ENCODE data around the gene CDH22.
A peak's percentile ranks its signal among the peaks of the same experiment; 100 is the strongest.

CDH22 gene

DNA sequence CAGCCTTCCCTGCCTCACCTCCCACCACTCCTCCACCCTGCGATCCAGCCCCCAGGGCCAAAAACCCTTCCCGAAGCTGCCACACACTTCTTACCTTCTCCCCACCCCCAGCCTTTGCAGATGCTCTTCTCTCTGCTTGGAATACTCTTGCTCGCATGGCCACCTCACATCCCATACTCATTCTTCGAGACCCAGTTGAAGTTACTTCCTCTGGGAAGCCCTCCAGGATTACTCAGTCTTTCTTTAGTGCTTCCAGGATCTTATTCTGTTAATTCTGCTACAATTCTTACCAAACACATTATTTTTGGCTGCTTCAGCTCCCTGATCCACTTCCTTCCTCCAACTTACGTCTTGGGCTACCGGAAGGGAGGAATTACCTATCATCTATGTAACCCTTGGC is 135.8 kb downstream of the CDH22 start:
- DNase-seq (ENCODE audit: low spot score) = no peak

DNA sequence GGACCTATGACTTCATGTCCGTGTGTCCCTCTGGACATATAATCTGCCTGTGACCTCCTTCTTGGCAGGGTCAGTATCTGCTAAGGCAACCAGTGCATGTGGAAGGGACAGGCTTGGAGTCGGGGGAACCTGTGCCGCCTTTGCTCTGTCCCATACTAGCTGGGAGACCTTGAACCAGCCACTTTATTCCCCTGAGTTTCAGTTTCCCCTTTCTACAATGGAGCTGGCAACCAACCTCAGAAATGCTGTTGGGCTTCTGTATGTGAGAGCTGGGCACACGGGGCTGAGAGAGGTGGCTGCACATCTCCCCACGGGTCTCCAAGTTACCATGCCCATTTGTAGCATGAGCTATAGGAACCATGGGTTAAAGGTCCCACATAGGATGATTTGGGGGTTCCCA is 136.4 kb downstream of the CDH22 start:
- DNase-seq (ENCODE audit: low spot score) = no peak

- DNase-seq (ENCODE audit: low spot score) = no peak
Measured at GRCh38 chr20:46171476-46171875, 136.8 kb downstream of the CDH22 start.

GRCh38 chr20:46169245-46170171 is 138.8 kb downstream of the CDH22 start:
- no peak for DNase-seq (ENCODE audit: low spot score)

DNA sequence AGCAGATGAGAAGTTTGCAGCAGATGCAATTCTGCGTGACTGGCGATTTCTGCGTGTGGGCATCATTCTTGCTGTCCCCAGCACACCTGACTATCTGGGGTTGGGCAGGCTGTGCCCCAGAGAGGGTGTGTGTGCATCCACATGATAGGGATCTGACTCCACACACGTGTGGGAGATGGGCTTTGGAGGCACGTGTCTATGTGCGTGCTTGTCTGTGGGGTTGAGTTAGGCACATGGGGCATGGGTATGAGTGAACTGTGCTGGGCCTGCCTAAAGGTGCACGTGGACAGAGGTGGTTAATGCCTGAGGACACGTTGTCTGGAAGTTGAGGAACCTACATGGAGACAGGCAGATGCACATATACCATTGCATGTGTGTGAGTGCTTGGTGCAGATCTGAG is 139.9 kb downstream of the CDH22 start:
- DNase-seq (ENCODE audit: low spot score) = no peak

- DNase-seq (ENCODE audit: low spot score) = no peak
Measured at GRCh38 chr20:46167080-46167479, 141.2 kb downstream of the CDH22 start.

DNA sequence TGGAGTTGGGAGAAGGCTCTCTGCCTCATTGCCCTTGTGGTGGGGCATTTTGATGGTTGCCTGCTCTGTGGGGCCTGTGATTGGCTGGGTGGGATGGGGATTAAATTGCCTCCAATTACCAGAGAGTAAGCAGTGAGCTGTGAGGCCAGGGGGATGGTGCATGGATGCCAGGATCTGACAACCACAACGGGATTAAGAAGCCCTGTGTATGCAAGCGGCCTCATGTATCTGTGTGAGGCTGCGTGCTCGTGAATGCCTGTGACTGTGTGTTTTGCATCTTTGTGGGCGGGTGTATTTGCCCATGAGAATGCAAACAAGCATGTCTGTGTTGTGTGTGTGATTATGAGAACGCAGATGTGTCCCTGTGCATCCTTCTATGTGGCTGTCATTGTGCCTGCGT is 144.0 kb downstream of the CDH22 start:
- no peak for DNase-seq (ENCODE audit: low spot score)

DNA sequence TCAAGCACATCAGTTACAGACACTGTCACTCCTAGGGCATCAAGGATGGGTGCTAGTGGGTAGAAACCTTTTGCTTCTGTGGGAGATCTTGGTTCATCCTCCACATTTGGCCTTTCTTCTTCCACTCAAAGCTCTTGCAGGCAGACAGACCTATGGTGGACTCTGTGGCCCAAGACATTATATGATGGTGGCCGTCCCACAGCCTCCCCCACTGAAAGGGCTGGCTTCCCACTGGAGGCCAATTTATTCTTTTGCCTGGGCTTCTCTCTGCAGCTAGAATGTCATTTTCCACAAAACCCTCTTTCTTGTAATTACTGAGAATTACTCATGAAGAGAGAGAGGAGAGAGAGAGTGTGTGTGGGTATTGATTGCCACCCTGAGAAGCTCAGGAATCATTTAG is 146.4 kb downstream of the CDH22 start:
- no peak for DNase-seq (ENCODE audit: low spot score)

GRCh38 chr20:46160661-46161060 is 147.6 kb downstream of the CDH22 start:
- no peak for DNase-seq (ENCODE audit: low spot score)

DNA sequence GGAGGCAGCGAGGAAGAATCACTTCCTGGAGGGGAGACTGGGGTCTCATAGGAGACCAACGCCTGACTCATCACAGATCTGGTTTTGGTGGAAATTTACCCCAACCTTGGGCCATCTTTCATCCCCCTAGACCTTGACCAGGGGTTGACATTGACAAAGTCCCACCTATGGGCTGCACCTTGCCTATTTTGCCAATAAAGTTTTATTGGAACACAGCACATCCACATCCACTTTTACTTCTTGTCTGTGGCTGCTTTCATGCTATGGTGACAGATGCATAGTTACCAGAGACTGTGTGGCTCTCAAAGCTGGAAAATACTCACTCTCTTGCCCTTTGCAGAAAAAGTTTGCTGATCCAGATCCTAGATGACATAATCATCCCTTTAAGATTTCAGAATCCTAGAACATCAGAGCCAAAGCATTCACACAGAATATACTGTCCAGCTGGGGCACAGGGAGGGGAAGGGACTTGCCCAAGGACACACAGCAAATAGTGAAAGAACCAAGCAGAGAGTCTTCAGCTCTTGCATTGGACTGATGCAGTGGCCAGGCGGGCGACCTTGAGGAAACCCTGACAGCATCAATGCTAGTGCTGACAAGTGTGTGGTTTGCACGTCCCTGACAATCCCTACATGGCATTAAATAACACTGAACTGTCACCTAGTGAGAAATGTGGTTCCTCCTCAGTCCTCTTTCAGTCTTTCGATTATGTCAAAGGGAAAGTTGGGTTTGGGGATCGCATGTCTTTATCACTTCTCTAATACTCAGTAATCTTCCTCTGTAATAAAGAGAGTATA is 149.0 kb downstream of the CDH22 start:
- no peak for DNase-seq (ENCODE audit: low spot score)

DNA sequence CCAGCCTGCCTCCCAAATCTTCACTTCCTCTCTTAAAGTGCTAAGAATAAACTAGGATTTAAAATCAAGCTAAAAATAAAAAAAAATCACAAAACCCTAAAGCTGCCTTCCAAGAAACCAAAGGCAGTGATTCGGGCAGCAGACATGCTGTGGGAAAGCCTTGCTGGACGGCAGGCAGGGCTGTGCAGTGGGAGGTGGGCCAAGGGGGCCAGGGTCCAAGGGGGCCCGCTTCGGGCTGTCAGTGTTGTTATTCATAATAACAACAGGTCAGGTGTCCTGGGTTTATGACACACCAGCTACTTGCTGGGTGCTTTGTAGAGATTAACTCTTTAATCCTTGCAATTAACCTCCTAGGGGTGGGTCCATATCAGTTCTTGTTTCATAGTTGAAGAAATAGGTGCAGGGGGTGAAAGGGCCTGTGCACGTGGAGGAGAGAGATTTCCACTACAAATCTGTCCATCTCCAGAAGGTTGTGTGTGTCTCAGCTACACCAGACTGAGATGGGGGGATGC is 149.8 kb downstream of the CDH22 start:
- no peak for DNase-seq (ENCODE audit: low spot score)

GRCh38 chr20:46157625-46158024 is 150.7 kb downstream of the CDH22 start:
- DNase-seq (ENCODE audit: low spot score) = no peak

DNA sequence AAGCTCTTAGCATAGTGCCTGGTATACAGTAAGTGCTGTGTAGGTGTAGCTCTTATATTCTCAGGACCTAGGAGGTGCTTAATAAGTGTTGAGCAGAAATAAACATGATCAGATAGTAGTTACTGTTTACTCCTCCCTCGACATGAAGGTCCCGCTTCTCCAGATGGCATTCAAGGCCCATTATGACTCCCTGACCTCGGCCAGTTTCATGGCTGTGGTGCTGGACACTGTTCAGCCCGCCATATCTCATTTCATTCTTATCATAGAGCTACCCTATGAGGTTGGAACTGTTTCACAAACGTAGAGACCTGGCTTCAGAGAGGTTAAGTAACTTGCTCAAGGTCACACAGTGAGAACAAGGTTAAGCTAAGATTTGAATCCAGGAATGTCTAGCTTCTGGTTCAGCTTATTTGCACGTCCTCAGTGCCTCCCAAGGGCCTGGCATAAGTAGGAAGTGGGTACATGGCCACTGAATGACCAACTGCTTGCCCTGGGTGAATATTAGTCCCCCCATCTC is 151.2 kb downstream of the CDH22 start:
- no peak for DNase-seq (ENCODE audit: low spot score)

DNA sequence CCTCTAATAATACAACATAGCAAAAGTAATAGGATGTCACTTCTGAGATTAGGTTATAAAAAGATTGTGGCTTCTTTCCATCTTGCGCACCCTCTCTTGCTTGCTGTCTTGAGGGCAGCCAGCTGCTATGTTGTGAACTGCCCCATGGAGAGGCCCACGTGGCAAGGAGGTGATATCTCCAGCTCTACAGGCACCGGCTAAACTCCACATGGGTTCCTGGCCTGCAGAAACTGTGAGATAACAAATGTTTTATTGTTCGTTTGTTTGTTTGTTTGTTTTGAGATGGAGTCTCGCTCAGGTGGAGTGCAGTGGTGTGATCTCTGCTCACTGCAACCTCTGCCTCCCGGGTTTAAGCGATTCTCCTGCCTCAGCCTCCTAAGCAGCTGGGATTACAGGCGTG is 152.2 kb downstream of the CDH22 start:
- no peak for DNase-seq (ENCODE audit: low spot score)

- no peak for DNase-seq (ENCODE audit: low spot score)
Measured at GRCh38 chr20:46154796-46155195, 153.5 kb downstream of the CDH22 start.

DNA sequence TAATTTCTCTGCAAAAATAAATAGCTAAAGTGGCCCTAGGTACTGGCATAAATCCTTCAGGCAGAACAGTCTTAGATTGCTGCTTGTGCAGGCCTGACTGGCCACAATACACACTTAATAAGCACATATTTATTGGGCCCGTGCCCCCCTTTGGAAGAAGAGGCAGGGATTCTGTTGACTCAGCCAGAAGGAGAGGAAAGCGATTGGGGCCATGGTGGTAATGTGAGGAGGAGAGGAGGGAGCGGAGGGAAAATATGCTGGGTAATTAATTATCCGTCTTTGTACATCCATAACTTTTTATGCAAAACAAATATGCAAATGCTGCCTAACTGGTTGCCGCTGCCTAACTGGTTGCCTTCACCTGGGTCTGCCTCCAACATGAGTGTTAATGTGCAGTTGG is 154.0 kb downstream of the CDH22 start:
- no peak for DNase-seq (ENCODE audit: low spot score)

DNA sequence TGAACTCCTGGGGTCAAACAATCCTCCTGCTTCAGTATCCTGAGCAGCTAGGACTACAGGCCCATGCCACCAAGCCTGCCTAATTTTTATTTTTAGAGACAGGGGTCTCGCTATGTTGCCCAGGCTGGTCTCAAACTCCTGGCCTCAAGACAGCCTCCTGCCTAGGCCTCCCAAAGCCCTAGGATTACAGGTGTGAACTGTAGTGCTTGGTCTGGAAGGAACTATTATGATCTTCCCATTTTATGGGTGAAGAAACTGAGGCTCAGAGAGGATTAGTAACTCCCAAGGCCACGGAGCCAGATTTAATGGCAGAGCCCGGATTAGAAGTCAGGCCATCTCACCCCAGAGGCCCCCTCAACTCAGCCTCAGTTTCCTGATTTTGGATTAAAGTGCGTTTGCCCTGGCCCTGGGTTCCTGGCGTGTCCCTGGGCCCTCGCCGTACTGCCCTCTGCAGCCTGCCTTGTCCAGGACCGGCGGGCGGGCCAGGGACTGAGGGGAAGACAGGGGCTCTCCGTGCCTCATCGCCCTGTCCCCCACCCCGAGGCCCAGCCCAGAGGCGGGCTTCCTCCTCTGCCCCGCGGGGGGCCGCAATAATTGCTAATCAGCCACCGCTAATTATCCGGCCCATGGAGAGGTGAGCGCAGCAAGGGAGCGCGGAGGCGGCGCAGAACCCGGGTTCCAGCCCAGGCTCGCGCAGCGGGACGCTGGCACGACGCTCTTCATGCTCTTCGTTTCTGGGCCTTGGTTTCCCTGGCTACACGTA is 155.3 kb downstream of the CDH22 start:
- no peak for DNase-seq (ENCODE audit: low spot score)

- no peak for DNase-seq (ENCODE audit: low spot score)
Measured at GRCh38 chr20:46151936-46152335, 156.4 kb downstream of the CDH22 start.

DNA sequence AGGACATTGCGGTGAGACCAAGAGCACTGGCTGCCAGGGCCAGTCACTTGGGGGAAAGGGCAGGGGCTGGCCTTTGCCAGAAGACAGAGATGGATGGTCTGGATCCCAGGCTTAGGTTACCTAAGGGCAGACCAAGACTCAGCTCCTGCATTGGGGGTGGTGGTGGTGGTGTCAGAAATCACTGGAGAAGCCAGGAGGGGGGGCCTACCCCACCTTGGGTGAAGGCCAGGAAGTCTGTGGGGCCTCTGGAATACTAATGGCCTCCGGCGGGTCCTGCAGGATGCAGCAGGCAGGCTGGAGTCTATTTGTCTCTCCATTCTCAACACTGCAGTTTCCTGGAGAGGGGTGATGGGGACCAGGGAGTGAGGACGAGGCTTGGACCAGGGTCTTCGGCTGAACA is 157.4 kb downstream of the CDH22 start:
- DNase-seq (ENCODE audit: low spot score) = no peak

- DNase-seq (ENCODE audit: low spot score) = no peak
Measured at GRCh38 chr20:46148313-46149208, 159.7 kb downstream of the CDH22 start.

GRCh38 chr20:46145713-46146112 is 162.6 kb downstream of the CDH22 start:
- DNase-seq (ENCODE audit: low spot score) = peak; percentile 67

Data from cerebellar cortex (tissue), 1 donor.